Measurements from ENCODE around the gene NETO2. TPM values are rescaled to one million over a fixed set of nuclear protein-coding genes. Genes with fewer than 3 reads are reported as not detected.

NETO2 gene
- total RNA-seq, 1 experiment from 2014 or later: 28.6 TPM

DNA sequence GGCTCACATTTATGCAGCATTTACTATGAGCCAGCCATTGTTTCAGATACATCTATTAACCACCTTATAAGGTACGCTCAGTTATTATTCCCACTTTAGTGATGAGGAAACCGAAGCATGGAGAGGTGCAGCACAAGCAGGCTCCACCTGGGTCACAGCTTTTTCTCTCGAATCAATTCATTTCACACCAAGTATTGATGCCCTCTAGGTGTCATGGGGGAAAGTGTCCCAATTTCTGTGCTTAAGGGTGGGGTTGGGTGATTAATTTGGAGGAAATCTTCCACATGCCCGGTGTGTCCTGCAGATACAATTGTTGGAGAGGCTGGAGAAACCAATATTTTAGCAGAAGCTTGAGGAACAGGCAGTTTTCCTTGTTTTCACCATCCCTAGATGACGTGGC is 107.5 kb downstream of the NETO2 start:
- H3K4me2 ChIP-seq (ENCODE audit: insufficient read depth, insufficient read length, low read length): no peak overlapping the region
- H3K23ac ChIP-seq (ENCODE audit: insufficient read length, low read depth, low read length): no peak overlapping the region
- no peak overlapping the region for H3K56ac ChIP-seq (ENCODE audit: insufficient read length, low read depth, low read length)
- H4K5ac ChIP-seq (ENCODE audit: insufficient read length, low read depth, low read length): no peak overlapping the region
- H3K9ac ChIP-seq (ENCODE audit: extremely low read depth, insufficient read length, low read length): no peak overlapping the region
- H3K14ac ChIP-seq (ENCODE audit: insufficient read depth, low read length): no peak overlapping the region
- Mint-ChIP-seq H3K27ac (no peak overlapping the region), H3K9me3 (peaks cover 0 to 3% of the 10 kb centered on the region in 2 experiments; a peak in 1 of 5 replicates), H3K36me3 (ENCODE audit: insufficient read depth in 1 of 3, low read depth in 3 of 3) (no peaks in the 10 kb centered on the region), H3K4me3 (peak overlapping the region; percentile 44 to 70), H3K27me3 (ENCODE audit: low read depth) (peaks cover 28% of the 10 kb centered on the region), H3K4me1 (peaks cover 0 to 2% of the 10 kb centered on the region in 2 experiments; a peak in 1 of 4 replicates)
- H3K27me3 ChIP-seq (ENCODE audit: insufficient read depth, low read length): no peaks in the 10 kb centered on the region; the same call in 1 of the 2 replicates
- no peak overlapping the region for H4K91ac ChIP-seq (ENCODE audit: insufficient read length, low read depth, low read length)
- no peak overlapping the region for H2AK5ac ChIP-seq (ENCODE audit: insufficient read length, low read length)
- no peaks in the 10 kb centered on the region for H3K9me3 ChIP-seq (ENCODE audit: control insufficient read depth, low read depth, low read length)
- no peak overlapping the region for H2BK15ac ChIP-seq (ENCODE audit: low read depth, low read length)
- no peak overlapping the region for H3K27ac ChIP-seq (ENCODE audit: insufficient read length, low read depth, low read length)
- peaks cover 5% of the 10 kb centered on the region for H3K23me2 ChIP-seq (ENCODE audit: insufficient read length, low read depth, low read length, poor library complexity, severe bottlenecking)
- no peak overlapping the region for H2BK12ac ChIP-seq (ENCODE audit: insufficient read length, low read depth, low read length)
- H3K4ac ChIP-seq (ENCODE audit: low read depth, low read length): no peak overlapping the region
- no peak overlapping the region for H3K18ac ChIP-seq (ENCODE audit: insufficient read length, low read depth, low read length)
- H3K79me2 ChIP-seq (ENCODE audit: insufficient read depth, low read length): no peaks in the 10 kb centered on the region
- no peaks in the 10 kb centered on the region for H4K20me1 ChIP-seq (ENCODE audit: control insufficient read depth, insufficient read depth, insufficient read length)
- no peak overlapping the region for H2BK5ac ChIP-seq (ENCODE audit: insufficient read length, low read length)
- no CpG with 5 or more reads among the region's 5 CpGs for WGBS (ENCODE audit: extremely low coverage, insufficient read length, low lambda C conversion rate)
- no peaks in the 10 kb centered on the region for H3K79me1 ChIP-seq (ENCODE audit: insufficient read depth, low read depth, low read length, poor library complexity, severe bottlenecking)
- no peak overlapping the region for H3T11ph ChIP-seq (ENCODE audit: low read length)
- H2BK20ac ChIP-seq (ENCODE audit: low read depth, low read length, poor library complexity, severe bottlenecking): no peak overlapping the region
- H3K4me1 ChIP-seq (ENCODE audit: insufficient read depth, low read length): no peaks in the 10 kb centered on the region
- DNase-seq: no peak
- TF ChIP-seq, protein P1, sequence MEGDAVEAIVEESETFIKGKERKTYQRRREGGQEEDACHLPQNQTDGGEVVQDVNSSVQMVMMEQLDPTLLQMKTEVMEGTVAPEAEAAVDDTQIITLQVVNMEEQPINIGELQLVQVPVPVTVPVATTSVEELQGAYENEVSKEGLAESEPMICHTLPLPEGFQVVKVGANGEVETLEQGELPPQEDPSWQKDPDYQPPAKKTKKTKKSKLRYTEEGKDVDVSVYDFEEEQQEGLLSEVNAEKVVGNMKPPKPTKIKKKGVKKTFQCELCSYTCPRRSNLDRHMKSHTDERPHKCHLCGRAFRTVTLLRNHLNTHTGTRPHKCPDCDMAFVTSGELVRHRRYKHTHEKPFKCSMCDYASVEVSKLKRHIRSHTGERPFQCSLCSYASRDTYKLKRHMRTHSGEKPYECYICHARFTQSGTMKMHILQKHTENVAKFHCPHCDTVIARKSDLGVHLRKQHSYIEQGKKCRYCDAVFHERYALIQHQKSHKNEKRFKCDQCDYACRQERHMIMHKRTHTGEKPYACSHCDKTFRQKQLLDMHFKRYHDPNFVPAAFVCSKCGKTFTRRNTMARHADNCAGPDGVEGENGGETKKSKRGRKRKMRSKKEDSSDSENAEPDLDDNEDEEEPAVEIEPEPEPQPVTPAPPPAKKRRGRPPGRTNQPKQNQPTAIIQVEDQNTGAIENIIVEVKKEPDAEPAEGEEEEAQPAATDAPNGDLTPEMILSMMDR (conservative IDR thresholded peaks at IDR 0.05): no peak
- no peak overlapping the region for H2BK120ac ChIP-seq (ENCODE audit: low read depth, low read length, poor library complexity, severe bottlenecking)
- H2AFZ ChIP-seq (ENCODE audit: low read length): no peak overlapping the region
- no peak overlapping the region for H4K8ac ChIP-seq (replicated peaks; ENCODE audit: insufficient read length, low read depth, low read length)

All from H9 (cell line).